C4-2B (cell line): ENCODE data around the gene GIPR.
A peak's percentile ranks its signal among the peaks of the same experiment; 100 is the strongest.

ENCODE experiments used
- H3K27ac ChIP-seq: fragments of 450-650 bp; 2 replicates; pipeline ENCODE4 v1.5.1; 2017
- ZFX ChIP-seq: fragments of 450-650 bp; IDR thresholded peaks from 2 replicates; pipeline ENCODE4 v1.6.1; 2017
- TF ChIP-seq, protein P1 (sequence below): fragments of 450-650 bp; conservative IDR thresholded peaks from 2 replicates; pipeline ENCODE4 v1.5.1; 2017; ENCODE audit warnings: mild to moderate bottlenecking

The GIPR gene

DNA sequence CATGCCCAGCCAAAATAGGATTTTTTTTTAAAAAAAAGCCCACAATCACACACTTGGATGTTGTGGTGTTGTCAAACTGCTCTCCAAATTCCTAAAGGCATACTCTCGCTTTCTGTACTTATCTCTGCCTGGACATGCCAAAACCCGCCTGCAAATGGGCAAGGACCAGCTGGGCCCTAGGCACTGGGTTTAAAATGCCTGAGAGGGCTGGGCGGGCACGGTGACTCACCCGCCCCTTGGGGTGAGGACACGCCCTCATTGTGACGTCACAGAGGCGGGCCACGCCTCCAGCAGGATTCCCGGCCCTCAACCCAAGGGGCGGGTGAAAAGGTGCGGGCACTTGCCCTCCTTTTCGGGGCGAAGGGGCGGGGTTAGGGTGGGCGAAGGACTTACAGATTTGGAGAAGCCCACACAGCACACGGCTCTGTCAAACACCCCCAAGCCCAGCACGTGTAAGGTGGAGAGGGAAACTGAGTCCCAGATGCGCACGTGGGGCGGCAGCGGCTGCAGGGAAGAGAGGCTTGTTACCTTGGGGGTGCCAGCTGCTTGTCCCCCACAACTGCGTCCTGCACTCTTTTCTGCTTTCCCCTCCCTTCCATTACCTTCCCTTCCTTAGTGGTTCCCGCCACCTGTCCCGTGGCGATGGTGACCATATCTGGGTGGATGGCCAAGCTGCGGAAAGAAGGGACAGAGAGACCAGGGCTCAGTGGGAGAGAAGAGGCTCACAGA lies 35.4 kb upstream of the GIPR start:
- H3K27ac ChIP-seq: peak overlapping the region; percentile 10; the same call in 1 of the 2 replicates
- TF ChIP-seq, protein P1, sequence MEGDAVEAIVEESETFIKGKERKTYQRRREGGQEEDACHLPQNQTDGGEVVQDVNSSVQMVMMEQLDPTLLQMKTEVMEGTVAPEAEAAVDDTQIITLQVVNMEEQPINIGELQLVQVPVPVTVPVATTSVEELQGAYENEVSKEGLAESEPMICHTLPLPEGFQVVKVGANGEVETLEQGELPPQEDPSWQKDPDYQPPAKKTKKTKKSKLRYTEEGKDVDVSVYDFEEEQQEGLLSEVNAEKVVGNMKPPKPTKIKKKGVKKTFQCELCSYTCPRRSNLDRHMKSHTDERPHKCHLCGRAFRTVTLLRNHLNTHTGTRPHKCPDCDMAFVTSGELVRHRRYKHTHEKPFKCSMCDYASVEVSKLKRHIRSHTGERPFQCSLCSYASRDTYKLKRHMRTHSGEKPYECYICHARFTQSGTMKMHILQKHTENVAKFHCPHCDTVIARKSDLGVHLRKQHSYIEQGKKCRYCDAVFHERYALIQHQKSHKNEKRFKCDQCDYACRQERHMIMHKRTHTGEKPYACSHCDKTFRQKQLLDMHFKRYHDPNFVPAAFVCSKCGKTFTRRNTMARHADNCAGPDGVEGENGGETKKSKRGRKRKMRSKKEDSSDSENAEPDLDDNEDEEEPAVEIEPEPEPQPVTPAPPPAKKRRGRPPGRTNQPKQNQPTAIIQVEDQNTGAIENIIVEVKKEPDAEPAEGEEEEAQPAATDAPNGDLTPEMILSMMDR: no peak
- TF ChIP-seq ZFX: no peak

DNA sequence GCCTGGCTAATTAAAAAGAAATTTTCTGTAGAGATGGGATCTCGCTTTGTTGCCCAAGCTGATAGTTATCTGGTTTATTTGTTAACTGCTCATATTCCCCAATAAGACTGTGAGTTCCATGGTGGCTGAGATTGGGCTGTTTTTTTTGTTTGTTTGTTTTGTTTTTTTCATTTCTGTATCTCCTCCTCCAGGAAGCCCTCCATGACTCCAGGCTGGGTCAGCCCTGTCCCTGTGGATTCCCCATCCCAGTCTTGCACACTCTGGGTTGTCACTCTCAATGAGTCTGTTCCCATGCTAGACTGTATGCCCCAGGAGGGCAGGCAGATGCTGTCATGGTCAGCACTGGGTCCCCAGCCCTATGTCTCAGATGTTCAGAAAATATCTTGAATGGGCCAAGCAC lies 31.7 kb upstream of the GIPR start:
- TF ChIP-seq ZFX: no peak
- TF ChIP-seq, protein P1: no peak
- no peak overlapping the region for H3K27ac ChIP-seq

GRCh38 chr19:45636902-45637301 lies 31.1 kb upstream of the GIPR start:
- H3K27ac ChIP-seq: no peak overlapping the region
- no peak for TF ChIP-seq ZFX
- TF ChIP-seq, protein P1: no peak

DNA sequence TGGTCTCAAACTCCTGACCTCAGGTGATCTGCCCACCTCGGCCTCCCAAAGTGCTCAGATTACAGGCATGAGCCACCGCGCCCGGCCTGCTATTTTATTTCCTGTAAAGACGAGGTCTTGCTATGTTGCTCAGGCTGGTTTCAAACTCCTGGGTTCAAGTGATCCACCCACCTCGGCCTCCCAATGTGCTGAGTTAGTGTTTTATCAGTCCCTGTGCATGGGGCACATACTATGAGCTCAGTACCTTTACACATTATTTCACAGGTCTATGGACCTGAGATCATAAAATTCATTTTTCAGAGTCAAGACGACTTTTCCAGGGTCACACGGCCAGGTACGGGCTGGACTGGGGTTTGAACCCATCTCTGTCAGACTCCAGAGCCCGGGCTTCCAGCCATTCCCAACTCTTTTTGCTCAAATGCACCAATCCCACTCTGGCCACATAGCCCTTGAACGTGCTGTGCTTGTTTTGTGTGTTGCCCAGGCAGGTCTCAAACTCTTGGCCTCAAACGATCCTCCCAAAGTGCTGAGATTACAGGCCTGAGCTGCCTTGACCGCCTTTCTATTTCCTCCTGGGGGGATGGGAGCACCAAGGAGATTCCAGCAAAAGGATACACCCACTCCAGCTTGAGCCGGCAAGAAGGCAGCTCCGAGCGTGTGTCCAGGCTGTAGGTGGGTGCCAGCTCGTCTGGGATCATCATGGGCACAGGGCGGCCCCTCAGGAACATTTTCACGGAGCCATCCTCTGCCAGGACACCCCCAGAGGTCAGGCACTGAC lies 29.9 kb upstream of the GIPR start:
- TF ChIP-seq ZFX: no peak
- TF ChIP-seq, protein P1: no peak
- H3K27ac ChIP-seq: peak overlapping the region; percentile 66

DNA sequence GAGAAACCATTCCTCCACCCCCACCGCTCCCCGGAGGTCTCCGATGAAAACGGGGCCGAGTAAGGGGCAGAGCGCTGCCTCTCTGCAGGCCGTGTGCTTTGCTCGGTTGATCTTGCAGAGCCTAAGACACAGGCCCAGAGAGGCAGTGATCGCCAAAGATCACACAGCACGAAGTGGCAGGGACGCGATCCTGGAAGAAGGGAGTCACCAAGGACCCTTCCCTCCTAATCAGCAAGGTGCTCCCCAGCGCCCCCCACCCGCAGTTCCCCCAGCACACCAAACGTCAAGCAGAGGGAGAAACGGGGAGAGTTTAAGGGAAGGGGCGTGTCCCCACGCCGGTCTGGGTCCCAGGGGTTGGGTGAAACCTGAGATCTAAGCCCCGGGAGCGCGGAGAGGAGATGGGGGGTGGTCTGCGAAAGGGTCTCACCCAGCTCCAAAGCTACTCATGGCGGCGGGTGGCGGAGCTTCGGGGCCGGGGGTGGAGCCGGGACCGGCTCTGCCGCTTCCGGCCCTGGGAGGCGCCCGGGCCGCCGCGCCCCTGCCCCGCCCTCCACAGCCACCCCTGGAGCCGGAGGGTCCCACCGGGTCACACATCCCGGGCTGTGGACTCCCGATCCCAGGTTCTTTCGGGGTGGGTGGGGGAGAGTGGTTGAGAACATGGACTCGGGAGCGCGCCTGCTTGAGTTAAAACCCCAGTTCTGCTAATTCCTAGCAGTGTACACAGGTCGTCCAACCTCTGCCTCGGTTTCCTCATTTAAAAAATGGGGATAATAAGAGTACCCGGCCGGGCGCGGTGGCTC lies 28.9 kb upstream of the GIPR start, which contains the start of gene EML2:
Gene EML2 (minus strand): TSS at position 468 of the 800 bp plus-strand sequence. CDS start 21 bp downstream, at position 447.
- H3K27ac ChIP-seq: peak within 1 kb of the TSS; percentile 66
- TF ChIP-seq, protein P1: peak; percentile 39
- no peak for TF ChIP-seq ZFX

- H3K27ac ChIP-seq: no peak overlapping the region
- TF ChIP-seq, protein P1: no peak
- no peak for TF ChIP-seq ZFX
Observed at GRCh38 chr19:45640849-45641273, 27.2 kb upstream of the GIPR start.
